BE2C (cell line): Measurements from ENCODE around the gene NEUROD1. TPM values are rescaled to one million over a fixed set of nuclear protein-coding genes. Genes with fewer than 3 reads are reported as not detected.
A peak's percentile ranks its signal among the peaks of the same experiment; 100 is the strongest.
"Not testable (repeated sequence)": the region's sequence is repeated elsewhere in the genome, so short reads cannot be mapped to it uniquely, and the experiment has no call there.

Source experiments
- DNase-seq: peaks from one replicate; pipeline ENCODE4 v3.0.0-alpha.2; 2020
- H3K27me3 ChIP-seq: fragments of 250-450 bp; sonication (Bioruptor Pico); 2 replicates; pipeline ENCODE4 v1.5.1; 2020; ENCODE audit warnings: mild to moderate bottlenecking
- H3K36me3 ChIP-seq: fragments of 250-450 bp; sonication (Bioruptor Pico); 2 replicates; pipeline ENCODE4 v1.5.1; 2020; ENCODE audit warnings: mild to moderate bottlenecking
- H3K4me1 ChIP-seq: fragments of 250-450 bp; sonication (Bioruptor Pico); 2 replicates; pipeline ENCODE4 v1.5.1; 2020
- H3K4me3 ChIP-seq: 2 replicates; pipeline ENCODE4 v1.5.1; 2011; ENCODE audit warnings: low read depth, low read length
- H3K9me3 ChIP-seq: fragments of 250-450 bp; sonication (Bioruptor Pico); 2 replicates; pipeline ENCODE4 v1.5.1; 2020
- polyA plus RNA-seq: library from polyadenylated mRNA; unstranded; fragments of >200 nt; gene quantifications from one replicate; pipeline ENCODE4 v1.2.1, GENCODE V29; 2012; ENCODE audit warnings: low read depth, missing spikeins; ENCODE audit not compliant: insufficient read length, insufficient read depth
- TF ChIP-seq, protein P1 (sequence below): IDR thresholded peaks from 2 replicates; pipeline ENCODE4 v1.5.1; 2012; ENCODE audit warnings: mild to moderate bottlenecking, low read depth, low read length

NEUROD1 gene
- not detected for polyA plus RNA-seq

DNA sequence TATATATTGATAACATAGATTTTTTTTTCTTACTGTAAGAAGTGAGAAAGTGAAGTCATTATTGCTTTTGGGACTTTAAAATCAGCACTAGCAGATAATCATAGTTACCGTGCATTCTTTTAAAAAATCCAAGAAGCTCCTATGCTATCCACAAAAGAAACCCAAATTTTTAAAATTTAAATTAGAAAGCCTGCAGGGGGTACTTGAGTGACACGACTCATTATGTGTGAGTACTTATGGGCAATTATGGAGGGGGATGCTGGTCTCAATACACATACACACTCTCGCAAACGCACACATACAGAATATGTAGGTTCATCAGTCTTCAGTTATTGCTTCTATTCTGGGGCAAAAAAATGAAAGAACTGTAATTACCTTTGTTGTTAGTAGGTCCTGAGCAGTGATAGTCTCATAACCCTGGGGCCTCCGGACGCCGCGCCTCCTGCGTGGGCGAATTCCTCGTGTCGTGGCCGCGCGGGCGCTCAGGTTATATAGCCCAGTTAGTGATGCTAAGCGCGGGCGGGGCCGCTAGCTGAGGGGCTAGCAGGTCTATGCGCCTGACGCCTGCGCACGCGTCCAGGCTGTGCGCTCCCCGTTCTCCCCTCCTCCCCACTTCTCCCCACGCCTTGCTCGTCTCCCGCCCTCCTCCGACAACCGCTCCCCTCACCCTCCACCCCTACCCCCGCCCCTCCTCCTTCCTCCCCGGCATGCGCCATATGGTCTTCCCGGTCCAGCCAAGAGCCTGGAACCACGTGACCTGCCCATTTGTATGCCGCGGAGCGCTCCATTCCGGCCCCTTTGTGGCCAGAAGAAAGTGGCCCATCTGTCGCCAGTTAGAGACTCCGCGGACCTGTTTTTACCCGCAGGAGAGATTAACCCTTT is at the start of gene NEUROD1:
NEUROD1 (minus strand) TSS at position 463 of the 882 bp plus-strand sequence. CDS start 1,657 bp downstream, outside the sequence.
- peak; percentile 39 for DNase-seq
- Histone ChIP-seq H3K4me1 (no peaks in the 10 kb centered on the region), H3K36me3 (no peaks in the 10 kb centered on the region), H3K4me3 (peak within 1 kb of the TSS; percentile 16; the same call in 1 of the 2 replicates), H3K27me3 (peaks cover 70% of the 10 kb centered on the region), H3K9me3 (no peaks in the 10 kb centered on the region)
- TF ChIP-seq, protein P1, sequence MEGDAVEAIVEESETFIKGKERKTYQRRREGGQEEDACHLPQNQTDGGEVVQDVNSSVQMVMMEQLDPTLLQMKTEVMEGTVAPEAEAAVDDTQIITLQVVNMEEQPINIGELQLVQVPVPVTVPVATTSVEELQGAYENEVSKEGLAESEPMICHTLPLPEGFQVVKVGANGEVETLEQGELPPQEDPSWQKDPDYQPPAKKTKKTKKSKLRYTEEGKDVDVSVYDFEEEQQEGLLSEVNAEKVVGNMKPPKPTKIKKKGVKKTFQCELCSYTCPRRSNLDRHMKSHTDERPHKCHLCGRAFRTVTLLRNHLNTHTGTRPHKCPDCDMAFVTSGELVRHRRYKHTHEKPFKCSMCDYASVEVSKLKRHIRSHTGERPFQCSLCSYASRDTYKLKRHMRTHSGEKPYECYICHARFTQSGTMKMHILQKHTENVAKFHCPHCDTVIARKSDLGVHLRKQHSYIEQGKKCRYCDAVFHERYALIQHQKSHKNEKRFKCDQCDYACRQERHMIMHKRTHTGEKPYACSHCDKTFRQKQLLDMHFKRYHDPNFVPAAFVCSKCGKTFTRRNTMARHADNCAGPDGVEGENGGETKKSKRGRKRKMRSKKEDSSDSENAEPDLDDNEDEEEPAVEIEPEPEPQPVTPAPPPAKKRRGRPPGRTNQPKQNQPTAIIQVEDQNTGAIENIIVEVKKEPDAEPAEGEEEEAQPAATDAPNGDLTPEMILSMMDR = no peak

- no peaks in the 10 kb centered on the region for H3K27me3 ChIP-seq
- no peaks in the 10 kb centered on the region for H3K4me1 ChIP-seq
- TF ChIP-seq, protein P1 = no peak
- no peak for DNase-seq
- no peaks in the 10 kb centered on the region for H3K9me3 ChIP-seq
- H3K36me3 ChIP-seq = no peaks in the 10 kb centered on the region
- H3K4me3 ChIP-seq = no peak overlapping the region
These were observed 45.2 kb upstream of the NEUROD1 start for GRCh38 chr2:181725476-181725875.

GRCh38 chr2:181724662-181725061 is 44.3 kb upstream of the NEUROD1 start:
- H3K4me3 ChIP-seq = no peak overlapping the region
- H3K9me3 ChIP-seq = no peaks in the 10 kb centered on the region
- TF ChIP-seq, protein P1 = no peak
- no peaks in the 10 kb centered on the region for H3K4me1 ChIP-seq
- H3K27me3 ChIP-seq = no peaks in the 10 kb centered on the region
- DNase-seq = no peak
- no peaks in the 10 kb centered on the region for H3K36me3 ChIP-seq

DNA sequence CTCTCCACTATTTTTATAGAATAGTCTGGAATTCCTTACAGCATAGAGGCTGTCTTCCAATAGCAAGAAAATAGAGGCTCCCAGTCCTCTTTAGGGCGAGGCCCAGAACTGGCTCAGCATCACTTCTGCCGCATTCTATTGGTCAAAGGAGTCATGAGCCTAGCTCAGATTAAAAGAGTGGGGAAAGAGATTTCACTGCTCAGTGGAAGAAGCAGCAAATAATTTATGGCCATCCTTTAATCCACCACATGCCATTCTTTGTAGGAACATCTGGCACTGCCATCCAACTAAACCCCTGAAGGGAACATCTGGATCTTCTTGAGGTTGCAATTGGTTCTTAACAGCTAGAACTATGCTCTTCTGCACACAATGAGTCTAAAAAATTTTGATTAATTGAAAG is 43.4 kb upstream of the NEUROD1 start:
- H3K27me3 ChIP-seq = no peaks in the 10 kb centered on the region
- no peak overlapping the region for H3K4me3 ChIP-seq
- DNase-seq = no peak
- no peaks in the 10 kb centered on the region for H3K4me1 ChIP-seq
- H3K36me3 ChIP-seq = no peaks in the 10 kb centered on the region
- no peaks in the 10 kb centered on the region for H3K9me3 ChIP-seq
- TF ChIP-seq, protein P1 = no peak

DNA sequence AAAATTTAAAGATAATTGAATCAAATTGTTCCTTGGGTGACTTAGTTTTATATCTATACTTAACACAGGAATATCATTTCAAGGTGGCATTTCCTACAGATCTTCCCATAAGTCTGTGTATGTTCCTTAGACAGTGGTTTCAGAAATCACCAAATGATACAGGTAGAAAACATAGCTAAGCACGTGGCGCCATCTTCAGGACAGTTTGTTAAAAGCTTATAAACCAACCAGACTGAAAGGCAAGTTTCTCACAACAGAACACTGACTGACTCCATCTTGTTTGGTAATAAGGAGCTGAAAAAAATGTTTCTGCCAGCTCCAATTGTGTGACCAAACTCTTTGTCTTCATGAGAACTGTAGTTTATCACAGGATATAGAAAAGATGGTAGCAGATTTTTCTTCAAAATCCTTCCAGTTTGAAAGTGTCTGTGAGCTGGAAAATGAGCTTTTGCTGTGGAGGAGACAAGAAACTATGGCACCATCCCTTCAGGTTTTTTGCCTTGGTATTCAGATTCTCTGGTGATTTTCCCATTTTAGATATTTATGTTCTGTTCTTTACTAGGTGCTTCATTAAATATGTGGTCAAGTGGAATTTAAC is 34.8 kb upstream of the NEUROD1 start:
- TF ChIP-seq, protein P1 = peak; percentile 55
- no peak overlapping the region for H3K4me3 ChIP-seq
- H3K4me1 ChIP-seq = no peaks in the 10 kb centered on the region
- H3K27me3 ChIP-seq = no peaks in the 10 kb centered on the region
- no peaks in the 10 kb centered on the region for H3K36me3 ChIP-seq
- DNase-seq = peak; percentile 52
- H3K9me3 ChIP-seq = no peaks in the 10 kb centered on the region

DNA sequence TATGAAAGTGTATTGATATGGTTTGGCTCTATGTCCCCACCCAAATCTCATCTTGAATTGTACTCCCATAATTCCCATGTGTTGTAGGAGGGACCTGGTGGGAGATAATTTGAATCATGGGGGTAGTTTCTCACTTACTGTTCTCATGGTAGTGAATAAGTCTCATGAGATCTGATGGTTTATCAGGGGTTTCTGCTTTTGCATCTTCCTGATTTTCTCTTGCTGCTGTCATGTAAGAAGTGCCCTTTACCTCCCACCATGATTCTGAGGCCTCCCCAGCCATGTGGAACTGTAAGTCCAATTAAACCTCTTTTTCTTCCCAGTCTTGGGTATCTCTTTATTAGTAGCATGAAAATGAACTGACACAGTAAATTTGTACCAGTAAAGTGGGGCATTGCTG is 30.7 kb upstream of the NEUROD1 start:
- not testable (repeated sequence) for H3K27me3 ChIP-seq, H3K4me3 ChIP-seq, H3K9me3 ChIP-seq, H3K36me3 ChIP-seq, DNase-seq, H3K4me1 ChIP-seq

GRCh38 chr2:181702519-181702918 is 22.2 kb upstream of the NEUROD1 start:
- not testable (repeated sequence) for H3K4me3 ChIP-seq, H3K36me3 ChIP-seq, H3K9me3 ChIP-seq, H3K27me3 ChIP-seq, DNase-seq, H3K4me1 ChIP-seq
